ENCODE results near the gene TCEAL4.

The TCEAL4 gene

DNA sequence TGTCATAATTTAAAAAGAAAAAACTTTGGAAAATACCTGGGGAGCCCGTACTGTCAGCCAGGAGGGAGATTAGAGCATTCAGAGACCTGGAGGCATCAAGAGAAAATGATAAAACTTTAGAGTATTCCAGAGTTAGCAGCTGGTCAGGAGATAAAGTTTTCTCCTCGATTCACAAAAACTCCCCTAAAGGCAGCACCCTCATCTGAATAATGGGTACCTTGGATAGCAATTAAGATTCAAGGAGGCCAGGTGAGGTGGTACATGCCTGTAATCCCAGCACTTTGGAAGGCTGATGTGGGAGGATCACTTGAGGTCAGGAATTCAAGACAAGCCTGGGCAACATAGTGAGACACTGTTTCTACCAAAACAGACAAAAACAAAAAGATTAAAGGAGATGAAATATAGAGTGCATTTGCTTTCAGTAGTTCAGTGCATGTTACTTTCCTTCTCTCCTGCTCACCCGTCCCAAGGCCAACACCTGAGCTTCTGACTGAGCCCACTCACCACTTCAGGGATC lies 47.4 kb upstream of the TCEAL4 start:
- no peaks in the 10 kb centered on the region for H3K79me2 ChIP-seq (ENCODE audit: insufficient read depth, low read length)
- H3K4me2 ChIP-seq (ENCODE audit: low read depth, low read length, poor library complexity, severe bottlenecking) = no peak overlapping the region
- no peaks in the 10 kb centered on the region for H3K9me2 ChIP-seq (replicated peaks; ENCODE audit: low read depth, low read length)

DNA sequence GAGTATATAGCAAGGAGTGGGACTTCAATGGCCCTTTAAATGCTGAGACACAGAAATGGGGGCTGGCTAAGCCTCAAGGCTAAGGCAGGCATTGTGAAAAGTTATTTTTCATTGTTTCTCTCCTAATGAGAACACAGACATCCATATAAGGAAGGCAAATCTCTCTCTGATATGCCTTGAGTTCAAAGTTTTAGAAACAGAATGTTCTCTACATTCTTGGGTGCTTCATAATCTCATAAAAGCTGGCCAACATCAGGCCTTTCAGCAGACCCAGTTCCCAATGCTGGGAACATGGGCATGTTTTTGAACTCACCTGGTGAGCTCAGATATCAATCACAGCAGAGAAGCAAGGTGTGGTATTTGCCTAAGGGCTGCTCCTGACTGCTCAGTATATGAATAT lies 46.6 kb upstream of the TCEAL4 start:
- no peak overlapping the region for H3K4me3 ChIP-seq (ENCODE audit: low read length, poor library complexity, severe bottlenecking)
- no peaks in the 10 kb centered on the region for H3K4me1 ChIP-seq (ENCODE audit: insufficient read depth, low read length, poor library complexity, severe bottlenecking)
- H3K36me3 ChIP-seq (ENCODE audit: insufficient read depth, low read length) = no peaks in the 10 kb centered on the region
- no peak overlapping the region for H2AFZ ChIP-seq (ENCODE audit: low read length)
- no peaks in the 10 kb centered on the region for H3K79me2 ChIP-seq (ENCODE audit: insufficient read depth, low read length)
- H3K9me2 ChIP-seq (replicated peaks; ENCODE audit: low read depth, low read length) = no peaks in the 10 kb centered on the region
- no peak overlapping the region for H3K9ac ChIP-seq (ENCODE audit: low read depth, low read length, poor library complexity, severe bottlenecking)
- no peaks in the 10 kb centered on the region for H4K20me1 ChIP-seq (ENCODE audit: insufficient read depth, low read length, poor library complexity, severe bottlenecking)
- H3K27me3 ChIP-seq (ENCODE audit: insufficient read depth, low read length, poor library complexity, severe bottlenecking) = no peaks in the 10 kb centered on the region
- H3K9me3 ChIP-seq (ENCODE audit: insufficient read depth, low read depth, low read length) = no peaks in the 10 kb centered on the region
- H3F3A ChIP-seq (ENCODE audit: low read depth) = no peaks in the 10 kb centered on the region
- TF ChIP-seq, protein P1, sequence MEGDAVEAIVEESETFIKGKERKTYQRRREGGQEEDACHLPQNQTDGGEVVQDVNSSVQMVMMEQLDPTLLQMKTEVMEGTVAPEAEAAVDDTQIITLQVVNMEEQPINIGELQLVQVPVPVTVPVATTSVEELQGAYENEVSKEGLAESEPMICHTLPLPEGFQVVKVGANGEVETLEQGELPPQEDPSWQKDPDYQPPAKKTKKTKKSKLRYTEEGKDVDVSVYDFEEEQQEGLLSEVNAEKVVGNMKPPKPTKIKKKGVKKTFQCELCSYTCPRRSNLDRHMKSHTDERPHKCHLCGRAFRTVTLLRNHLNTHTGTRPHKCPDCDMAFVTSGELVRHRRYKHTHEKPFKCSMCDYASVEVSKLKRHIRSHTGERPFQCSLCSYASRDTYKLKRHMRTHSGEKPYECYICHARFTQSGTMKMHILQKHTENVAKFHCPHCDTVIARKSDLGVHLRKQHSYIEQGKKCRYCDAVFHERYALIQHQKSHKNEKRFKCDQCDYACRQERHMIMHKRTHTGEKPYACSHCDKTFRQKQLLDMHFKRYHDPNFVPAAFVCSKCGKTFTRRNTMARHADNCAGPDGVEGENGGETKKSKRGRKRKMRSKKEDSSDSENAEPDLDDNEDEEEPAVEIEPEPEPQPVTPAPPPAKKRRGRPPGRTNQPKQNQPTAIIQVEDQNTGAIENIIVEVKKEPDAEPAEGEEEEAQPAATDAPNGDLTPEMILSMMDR (conservative IDR thresholded peaks at IDR 0.05; ENCODE audit: low read length) = no peak
- TF ChIP-seq EZH2phosphoT487 (IDR thresholded peaks at IDR 0.05; ENCODE audit: borderline replicate concordance) = no peak
- H3K4me2 ChIP-seq (ENCODE audit: low read depth, low read length, poor library complexity, severe bottlenecking) = no peak overlapping the region

More for the DNA sequence above, 47.4 kb upstream of the TCEAL4 start:
- Histone ChIP-seq H3K4me1 (ENCODE audit: insufficient read depth, low read length, poor library complexity, severe bottlenecking) (no peaks in the 10 kb centered on the region), H3K27me3 (ENCODE audit: insufficient read depth, low read length, poor library complexity, severe bottlenecking) (no peaks in the 10 kb centered on the region), H3K9ac (ENCODE audit: low read depth, low read length, poor library complexity, severe bottlenecking) (no peak overlapping the region), H3F3A (ENCODE audit: low read depth) (no peaks in the 10 kb centered on the region), H3K9me3 (ENCODE audit: insufficient read depth, low read depth, low read length) (no peaks in the 10 kb centered on the region), H4K20me1 (ENCODE audit: insufficient read depth, low read length, poor library complexity, severe bottlenecking) (no peaks in the 10 kb centered on the region), H2AFZ (ENCODE audit: low read length) (no peak overlapping the region), H3K36me3 (ENCODE audit: insufficient read depth, low read length) (no peaks in the 10 kb centered on the region), H3K4me3 (ENCODE audit: low read length, poor library complexity, severe bottlenecking) (no peak overlapping the region)
- TF ChIP-seq EZH2phosphoT487 (IDR thresholded peaks at IDR 0.05; ENCODE audit: borderline replicate concordance) = no peak
- TF ChIP-seq, protein P1 (conservative IDR thresholded peaks at IDR 0.05; ENCODE audit: low read length) = no peak

DNA sequence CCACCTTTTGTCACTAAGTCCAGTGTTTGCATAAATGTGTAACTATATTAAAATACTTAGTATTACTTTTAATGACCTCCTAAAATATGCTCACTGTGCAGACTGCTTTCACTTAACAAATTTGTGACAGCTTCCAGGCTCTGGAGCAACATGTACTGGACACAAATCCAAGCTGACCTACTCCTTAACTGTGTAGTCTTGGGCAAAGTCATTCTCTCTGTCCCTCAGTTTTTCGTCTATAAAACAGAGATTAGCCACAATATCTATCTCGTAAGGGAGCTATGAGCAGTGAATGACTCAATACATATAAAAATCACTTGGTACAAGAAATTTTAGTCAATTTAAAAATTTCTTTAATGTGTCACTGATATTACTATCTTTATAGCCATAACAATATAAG lies 45.6 kb upstream of the TCEAL4 start:
- H3K4me2 ChIP-seq (ENCODE audit: low read depth, low read length, poor library complexity, severe bottlenecking) = no peak overlapping the region
- H2AFZ ChIP-seq (ENCODE audit: low read length) = no peak overlapping the region
- H3K9me2 ChIP-seq (replicated peaks; ENCODE audit: low read depth, low read length) = no peaks in the 10 kb centered on the region
- H3K27me3 ChIP-seq (ENCODE audit: insufficient read depth, low read length, poor library complexity, severe bottlenecking) = no peaks in the 10 kb centered on the region
- no peaks in the 10 kb centered on the region for H3K36me3 ChIP-seq (ENCODE audit: insufficient read depth, low read length)
- no peak overlapping the region for H3K4me3 ChIP-seq (ENCODE audit: low read length, poor library complexity, severe bottlenecking)
- no peaks in the 10 kb centered on the region for H3K79me2 ChIP-seq (ENCODE audit: insufficient read depth, low read length)
- no peaks in the 10 kb centered on the region for H3K4me1 ChIP-seq (ENCODE audit: insufficient read depth, low read length, poor library complexity, severe bottlenecking)
- H3F3A ChIP-seq (ENCODE audit: low read depth) = no peaks in the 10 kb centered on the region
- no peak overlapping the region for H3K9ac ChIP-seq (ENCODE audit: low read depth, low read length, poor library complexity, severe bottlenecking)
- no peaks in the 10 kb centered on the region for H4K20me1 ChIP-seq (ENCODE audit: insufficient read depth, low read length, poor library complexity, severe bottlenecking)
- TF ChIP-seq EZH2phosphoT487 (IDR thresholded peaks at IDR 0.05; ENCODE audit: borderline replicate concordance) = no peak
- TF ChIP-seq, protein P1 (conservative IDR thresholded peaks at IDR 0.05; ENCODE audit: low read length) = no peak
- H3K9me3 ChIP-seq (ENCODE audit: insufficient read depth, low read depth, low read length) = no peaks in the 10 kb centered on the region

Data from Loucy (cell line).